Activated CD4-positive, alpha-beta T cell treated with anti-CD3 and anti-CD28 coated beads, Interleukin-2, amount 50 U/mL, for 1 hour (primary cell): Measurements from ENCODE around the gene UBASH3B.
"Not testable (repeated sequence)": the region's sequence is repeated elsewhere in the genome, so short reads cannot be mapped to it uniquely, and the experiment has no call there.

Experiments used
- DNase-seq: peaks from one replicate; pipeline ENCODE4 v3.0.0-alpha.2; 2020

UBASH3B gene

DNA sequence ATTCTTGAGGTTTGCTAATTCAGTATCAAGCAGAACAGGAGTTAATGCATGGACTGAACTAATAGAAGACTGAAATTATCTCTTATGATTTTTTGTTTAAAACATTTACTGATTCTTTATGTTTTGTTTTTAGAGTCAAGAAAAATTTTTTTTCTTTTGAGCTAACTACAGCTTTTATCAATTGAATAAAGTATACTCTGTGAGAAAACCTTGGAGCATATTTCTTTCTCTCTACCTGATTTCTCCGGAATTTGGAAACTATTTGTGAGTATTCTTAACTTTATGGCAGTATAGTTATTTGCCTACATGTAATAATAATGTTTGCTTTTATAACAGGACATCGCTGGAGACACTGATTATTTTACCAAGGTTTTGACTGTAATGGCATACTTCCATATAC lies 164.6 kb downstream of the UBASH3B start:
- no peak for DNase-seq

DNA sequence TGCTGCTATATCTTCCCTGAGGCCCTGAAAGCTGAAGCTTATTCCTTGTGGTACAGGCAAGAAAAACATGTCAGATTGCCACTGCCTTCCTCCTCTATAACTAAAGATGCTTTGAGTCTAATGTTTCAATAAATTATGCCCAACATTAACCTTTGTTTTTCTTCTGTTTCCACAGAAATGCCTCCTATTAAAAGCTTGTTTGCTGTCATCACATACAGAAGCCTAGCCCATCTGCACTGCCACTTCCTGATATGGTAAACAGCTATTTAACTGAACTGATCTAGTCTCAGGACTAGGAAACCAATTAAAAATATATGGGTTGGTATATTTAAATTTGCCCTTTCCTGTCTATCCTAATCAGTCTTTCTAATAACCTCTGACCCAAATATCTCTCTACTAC lies 165.6 kb downstream of the UBASH3B start:
- DNase-seq = no peak

DNA sequence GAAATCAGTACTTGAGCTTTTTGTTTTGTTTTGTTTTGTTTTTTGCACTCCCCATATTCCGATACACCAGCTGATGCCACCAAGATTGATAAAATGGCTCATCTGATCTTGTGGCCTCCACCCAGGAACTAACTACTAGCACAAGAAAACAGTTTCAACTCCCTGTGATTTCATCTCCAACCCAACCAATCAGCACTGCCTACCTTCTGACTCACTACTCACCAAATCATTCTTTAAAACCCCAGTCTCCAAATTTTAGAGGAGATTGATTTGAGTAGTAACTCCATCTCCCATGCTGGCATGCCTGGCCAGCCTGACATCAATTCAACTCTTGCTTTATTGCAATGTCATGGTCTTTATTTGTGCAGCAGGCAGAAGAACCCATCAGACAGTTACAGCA lies 166.7 kb downstream of the UBASH3B start:
- DNase-seq = no peak

DNA sequence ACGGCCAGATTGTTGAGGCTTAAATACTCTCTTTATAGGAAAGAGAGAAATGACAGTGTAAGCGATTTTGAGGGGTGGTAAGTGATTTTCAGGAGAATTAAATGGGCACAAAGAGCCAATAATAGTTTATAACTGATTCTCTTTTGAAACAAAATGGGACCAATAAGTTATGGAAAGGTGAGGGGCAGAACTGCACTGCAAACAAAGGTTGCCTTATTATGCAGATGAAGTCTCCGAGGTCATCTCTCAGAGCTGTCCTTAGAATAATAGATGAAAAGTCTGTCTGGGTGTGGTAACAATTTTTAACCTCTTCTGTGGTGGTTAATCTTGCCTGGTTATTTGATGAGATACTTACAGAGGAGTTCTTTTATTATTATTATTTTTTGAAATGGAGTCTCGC lies 168.0 kb downstream of the UBASH3B start:
- DNase-seq = no peak

DNA sequence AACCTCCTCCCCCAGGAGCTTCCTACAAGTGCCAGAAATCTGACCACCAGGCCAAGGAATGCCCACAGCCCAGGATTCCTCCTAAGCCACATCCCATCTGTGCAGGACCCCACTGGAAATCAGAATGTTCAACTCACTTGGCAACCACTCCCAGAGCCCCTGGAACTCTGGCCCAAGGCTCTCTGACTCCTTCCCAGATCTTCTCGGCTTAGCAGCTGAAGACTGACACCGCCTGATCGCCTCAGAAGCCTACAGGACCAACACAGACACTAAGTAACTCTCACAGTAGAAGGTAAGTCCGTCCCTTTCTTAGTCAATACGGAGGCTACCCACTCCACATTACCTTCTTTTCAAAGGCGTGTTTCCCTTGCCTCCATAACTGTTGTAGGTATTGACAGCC lies 173.8 kb downstream of the UBASH3B start:
- DNase-seq = not testable (repeated sequence)

DNA sequence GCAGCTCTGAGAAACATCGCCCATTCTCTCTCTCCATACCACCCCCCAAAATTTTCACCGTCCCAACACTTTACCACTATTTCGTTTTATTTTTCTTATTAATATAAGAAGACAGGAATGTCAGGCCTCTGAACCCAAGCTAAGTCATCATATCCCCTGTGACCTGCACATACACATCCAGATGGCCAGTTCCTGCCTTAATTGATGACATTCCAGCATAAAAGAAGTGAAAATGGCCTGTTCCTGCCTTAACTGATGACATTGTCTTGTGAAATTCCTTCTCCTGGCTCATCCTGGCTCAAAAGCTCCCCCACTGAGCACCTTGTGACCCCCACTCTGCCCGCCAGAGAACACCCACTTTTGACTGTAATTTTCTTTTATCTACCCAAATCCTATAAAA lies 176.8 kb downstream of the UBASH3B start:
- not testable (repeated sequence) for DNase-seq

DNA sequence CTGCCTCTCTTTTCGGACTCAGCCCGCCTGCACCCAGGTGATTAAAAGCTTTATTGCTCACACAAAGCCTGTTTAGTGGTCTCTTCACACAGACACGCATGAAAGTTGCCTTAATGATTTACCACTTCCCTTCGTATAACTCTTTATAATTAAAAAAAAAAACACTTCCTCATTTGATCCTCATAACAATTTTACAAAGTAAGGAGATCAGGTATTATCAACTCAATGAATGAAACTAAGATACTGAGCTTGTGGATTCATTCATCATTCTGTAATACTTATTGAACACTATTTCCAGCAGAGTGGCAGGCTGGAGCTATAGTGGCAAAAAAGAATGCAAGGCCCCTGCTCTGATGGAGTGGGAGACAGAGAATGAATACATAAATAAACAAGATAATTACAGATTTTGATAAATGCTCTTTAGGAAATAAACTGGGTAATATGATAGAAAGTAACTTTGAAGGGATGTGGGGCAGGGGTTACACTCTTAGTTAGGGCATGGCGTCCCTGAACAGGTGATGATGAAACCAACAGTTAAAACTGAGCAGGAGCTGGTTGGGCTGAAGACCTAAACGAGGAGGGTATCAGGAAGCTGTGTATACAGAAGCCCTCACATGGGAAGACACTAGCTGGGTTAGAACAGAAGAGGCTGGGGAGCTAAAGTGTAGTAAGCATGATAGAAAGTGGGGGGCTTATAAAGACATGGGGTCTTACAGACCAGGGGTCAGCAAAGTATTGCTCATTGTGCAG lies 177.4 kb downstream of the UBASH3B start:
- no peak for DNase-seq

DNA sequence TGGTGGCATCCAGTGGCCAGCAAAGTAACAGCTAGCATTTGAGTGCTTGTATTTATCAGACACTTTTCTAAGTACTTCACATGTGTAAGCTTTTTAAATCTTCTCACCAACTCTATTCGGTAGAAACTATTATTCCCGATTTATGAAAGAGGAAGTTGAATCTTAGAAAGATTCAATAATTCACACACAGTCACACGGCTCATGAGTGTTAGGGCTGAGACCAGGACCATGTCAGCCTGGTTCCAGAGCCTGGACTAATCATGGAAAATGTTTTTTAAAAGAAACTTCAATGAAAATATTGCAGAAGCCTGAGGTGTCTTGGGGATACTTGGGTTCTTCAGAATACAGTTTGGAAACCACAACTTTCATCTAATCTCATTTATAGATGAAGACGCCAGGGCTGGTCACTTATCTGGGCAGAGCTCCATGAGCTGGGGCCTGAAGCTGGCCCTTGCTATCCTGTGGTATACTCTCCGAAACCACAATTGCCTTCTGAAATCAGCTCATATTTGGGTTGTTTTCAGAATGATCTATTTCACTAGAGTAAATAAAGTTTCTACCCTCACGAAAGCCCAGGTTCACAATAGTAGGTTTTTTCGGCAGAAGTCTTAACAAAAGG lies 178.4 kb downstream of the UBASH3B start:
- no peak for DNase-seq

DNA sequence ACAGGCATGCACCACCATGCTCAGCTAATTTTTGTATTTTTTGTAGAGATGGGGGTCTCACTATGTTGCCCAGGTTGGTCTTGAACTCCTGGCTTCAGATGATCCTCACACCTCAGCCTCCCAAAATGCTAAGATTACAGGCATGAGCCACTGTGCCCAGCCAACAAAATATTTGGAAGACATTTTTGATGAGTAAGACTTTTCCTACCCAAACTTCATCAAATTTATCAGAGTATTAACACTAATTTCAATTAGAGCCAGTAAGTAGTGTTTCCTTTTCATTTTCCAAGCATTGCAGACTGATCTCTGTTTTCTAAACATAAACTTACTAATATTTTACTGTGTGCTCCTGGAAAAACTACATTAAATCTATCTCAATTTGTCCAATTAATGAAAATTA lies 181.4 kb downstream of the UBASH3B start:
- no peak for DNase-seq

DNA sequence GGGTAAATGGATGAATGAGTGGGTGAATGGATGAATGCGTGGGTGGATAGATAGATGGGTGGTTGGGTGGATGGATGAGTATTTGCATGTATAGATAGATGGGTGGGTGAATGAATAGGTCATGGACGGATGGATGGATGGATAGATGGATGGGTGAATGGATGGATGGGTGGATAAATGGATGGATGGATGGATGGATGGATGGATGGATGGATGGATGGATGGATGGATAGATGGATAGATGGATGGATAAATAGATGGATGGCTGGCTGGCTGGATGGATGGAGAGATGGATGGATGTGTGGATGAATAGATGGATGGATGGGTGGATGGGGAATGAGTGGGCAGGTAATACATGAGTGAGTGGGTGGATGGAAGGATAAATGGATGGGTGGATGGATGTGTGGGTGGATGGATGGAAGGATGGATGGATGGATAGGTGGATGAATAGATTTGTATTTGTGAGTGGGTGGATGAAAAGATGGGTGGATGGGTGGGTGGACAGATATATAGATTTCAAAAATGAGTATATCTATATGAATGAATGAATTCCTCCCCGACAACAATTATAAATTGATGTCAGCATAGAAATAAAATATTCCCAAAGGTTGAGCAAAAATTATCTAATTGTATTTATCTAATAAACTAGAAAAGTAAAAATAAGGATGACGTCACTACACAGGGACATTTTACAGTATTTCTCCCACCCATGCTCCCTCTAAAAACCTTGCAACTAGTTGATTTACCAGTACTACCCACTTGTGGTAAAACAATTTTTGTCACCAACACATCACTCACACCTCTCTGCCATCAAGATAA lies 182.2 kb downstream of the UBASH3B start:
- DNase-seq = no peak

DNA sequence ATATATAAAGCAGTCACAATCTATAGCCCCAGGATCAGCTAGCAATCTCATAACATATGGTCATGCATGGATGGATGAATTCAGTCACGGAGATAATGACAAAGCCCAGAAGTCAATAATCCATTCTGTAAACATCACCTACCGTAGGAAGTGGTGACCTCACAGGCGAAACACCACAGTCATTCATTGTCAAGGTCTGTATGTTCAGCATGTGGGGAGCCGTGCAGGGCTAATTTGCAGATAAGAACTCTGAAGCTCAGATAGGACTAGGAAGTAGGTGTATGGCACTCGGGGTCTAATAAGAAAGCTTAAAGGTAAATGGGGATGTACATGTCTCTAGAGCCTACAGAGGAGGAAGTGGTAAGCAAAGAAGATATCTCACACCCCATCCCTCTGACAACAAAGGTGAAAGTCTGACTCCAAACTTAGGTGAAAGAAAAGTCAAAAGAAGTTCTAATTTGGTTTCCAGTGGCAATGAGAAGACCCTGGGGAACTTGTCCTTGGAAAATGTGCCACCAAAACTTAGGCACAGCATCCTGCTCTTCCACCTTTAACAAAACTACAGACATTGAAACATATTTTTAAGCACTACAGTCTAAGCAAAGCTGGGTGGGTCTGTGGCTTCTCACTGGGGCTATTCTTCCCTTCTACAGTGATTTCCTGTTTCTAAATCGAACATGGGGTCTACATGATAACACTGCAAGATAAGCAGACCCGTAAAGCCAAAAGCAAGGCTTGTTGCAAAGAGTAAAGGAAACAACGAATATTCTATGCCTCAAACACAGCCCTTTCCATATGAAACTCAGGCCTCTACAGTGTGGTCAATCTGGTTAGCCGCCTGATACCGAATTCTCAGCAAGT lies 188.0 kb downstream of the UBASH3B start:
- DNase-seq = peak; percentile 7

DNA sequence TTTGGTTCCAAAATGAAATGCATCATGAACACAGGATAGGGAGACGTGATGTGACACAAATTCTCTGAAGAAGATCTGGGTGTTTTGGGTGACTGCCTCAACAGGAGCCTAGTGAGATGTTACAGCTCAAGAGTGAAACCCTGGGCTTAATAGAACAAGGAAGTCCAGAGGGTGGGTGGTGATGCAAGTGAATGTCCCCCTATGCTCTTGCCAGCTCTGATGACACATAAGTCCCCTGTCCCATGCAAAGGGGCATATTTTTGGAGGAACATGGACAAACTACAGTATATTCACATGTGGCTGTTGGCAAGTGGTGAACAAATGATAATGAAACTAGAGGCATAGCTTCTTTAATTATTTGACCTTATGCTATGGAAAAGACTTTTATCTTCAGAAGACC lies 191.9 kb downstream of the UBASH3B start:
- DNase-seq = no peak

DNA sequence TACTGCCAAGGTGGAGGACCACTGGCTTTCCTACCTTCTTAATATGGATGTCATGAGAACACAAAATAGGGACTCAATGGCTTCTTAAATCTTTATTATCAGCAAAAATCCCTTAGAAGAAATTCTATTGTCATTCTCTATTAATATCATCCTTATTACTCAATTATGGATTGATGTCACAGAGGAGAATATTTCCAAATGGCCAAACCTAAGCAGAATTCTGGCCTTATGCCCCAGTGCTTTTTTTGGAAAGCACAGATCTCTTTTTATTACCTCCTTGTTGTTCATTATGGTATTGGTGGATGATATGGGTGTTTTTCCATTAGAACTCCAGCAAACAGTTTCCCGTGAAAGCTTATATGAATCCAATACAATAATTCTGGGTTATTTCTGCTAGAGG lies 192.7 kb downstream of the UBASH3B start:
- DNase-seq = no peak

DNA sequence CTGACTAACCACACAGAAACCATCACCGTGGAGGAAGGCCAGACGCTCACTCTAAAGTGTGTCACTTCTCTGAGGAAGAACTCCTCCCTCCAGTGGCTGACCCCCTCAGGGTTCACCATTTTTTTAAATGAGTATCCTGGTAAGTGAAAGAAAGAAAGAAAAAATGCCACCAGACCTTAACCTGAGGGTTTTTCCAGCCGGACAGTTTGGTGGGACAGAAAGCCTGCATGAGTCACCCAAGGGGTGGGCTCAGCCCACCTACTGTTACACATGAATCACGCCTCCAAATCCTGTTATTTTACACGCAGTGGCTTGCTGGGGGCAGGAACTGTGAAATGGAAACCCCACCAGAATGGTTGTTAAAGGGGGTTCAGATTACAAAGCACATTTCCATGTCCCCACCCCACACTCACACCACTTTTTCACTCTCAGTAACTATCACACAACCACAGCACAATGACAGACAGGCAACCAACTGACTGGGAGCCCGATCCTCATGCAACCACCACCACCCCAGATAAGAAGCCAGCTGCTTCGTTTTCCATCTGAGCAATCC lies 194.6 kb downstream of the UBASH3B start:
- no peak for DNase-seq

DNA sequence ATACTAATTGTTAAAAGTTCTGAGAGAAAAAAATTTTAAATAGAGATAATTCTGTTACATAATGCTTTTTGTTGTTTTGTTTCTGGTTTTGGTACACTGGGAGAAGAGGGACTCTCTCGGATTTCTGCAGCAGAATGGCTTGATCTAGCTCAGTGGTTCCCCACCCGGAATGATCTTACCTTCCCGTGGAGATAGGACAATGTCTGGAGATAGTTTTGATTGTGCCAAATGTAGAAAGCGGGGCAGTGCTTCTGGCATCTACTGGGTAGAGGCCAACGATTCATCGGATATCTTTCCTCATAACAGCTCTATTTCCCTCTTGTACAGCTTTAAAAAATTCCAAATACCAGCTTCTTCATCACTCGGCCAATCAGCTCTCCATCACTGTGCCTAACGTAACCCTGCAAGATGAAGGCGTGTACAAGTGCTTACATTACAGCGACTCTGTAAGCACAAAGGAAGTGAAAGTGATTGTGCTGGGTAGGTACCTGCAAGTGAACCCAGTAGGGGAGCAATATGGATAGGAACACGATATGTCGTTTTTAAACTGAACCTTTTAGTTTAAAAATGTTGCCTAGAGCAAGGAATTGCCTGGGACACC lies 195.9 kb downstream of the UBASH3B start:
- DNase-seq = peak; percentile 10

DNA sequence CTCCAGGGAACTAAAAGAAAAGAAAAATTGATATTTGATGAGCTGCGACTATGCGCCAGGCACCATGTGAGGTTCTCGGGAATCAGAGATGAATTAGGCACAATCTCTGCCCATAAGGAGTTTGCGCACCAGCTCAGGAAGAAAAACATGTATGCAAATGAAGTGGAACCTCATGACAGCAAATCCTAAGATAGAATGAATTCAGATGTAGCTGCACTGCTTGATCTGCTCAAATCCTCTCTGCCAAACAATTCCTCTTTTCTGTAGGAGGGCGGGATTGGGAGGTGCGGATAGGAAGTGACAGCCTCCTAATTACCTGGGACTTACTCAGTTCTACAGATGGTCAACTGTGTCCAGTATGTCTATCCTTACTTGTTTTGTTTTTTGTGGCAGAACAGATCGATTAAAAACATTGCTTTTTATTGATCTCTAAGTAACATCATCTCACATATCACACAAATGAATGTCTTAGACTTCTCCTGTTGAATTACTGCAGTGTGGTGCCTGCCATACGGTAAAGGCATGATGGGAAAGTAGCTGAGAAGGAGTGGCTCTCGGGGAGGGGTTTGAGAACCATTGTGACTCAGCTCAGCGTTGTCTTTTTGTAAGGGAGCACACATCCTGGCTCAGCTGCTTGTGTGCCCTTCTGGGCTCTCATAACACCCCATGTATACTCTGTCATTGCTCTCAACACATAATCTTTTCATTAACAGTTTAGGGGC lies 196.7 kb downstream of the UBASH3B start:
- DNase-seq = peak; percentile 13

DNA sequence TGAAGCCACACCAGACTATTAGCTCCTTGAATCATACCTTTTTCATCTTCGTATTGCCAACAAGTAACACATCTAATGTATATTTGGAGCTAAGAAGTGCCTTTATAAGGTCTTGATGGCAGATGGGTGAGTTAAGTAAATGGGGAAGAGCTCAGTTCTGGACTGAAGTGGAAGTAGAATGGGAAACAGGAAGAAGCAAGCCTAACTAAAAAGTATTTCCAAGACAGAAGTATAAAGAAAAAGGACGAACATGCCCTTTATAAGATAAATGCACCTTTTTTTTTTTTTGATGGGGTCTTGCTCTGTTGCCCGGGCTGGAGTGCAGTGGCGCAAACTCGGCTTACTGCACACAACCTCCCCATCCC lies 197.3 kb downstream of the UBASH3B start:
- no peak for DNase-seq

DNA sequence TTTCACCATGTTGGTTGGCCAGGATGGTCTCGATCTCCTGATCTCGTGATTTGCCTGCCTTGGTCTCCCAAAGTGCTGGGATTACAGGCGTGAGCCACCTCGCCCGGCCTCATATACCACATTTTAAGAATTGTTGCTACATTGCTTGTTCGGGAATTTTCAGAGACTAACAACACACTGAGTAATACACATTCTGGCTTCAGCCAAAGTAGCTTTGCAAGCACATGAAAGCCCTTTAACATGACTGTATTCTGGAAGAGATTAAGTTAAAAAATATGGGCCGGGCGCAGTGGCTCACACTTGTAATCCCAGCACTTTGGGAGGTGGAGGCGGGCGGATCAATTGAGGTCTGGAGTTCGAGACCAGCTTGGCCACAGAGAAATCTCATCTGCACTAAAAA lies 197.7 kb downstream of the UBASH3B start:
- DNase-seq = no peak

DNA sequence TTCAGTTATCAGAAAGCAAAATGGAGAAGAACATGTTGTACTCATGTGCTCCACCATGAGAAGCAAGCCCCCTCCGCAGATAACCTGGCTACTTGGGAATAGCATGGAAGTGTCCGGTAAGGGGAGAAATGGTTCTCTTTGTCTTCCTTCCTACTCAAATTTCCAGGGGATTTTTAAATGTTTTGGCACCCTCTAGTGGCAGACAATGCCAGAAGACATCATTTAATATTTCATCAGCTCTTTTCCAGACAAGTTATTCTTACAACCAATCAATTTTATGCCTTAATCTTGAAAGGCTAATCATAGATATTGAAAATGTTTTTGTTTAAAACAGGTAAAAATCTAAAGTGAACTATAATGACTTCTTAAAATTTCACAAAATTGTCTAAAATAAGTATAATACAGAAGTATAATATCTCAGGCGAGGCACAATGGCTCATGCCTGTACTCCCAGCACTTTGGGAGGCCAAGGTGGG lies 198.5 kb downstream of the UBASH3B start:
- DNase-seq = peak; percentile 18

DNA sequence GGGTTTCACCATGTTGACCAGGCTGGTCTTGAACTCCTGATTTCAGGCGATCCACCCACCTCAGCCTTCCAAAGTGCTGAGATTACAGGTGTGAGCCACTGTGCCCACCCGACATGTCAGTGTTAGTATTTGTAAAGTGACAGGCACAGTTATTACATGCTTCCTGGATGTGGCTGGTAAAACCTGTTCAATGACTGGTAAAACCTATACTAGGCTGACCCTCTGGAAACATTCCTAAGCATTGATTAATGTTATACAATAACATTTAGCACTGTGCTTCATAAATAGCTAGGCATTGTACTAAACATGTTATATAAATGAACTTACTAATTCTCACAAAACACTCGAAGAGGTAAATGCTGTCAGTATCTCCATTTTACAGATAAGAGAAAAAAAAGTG lies 206.1 kb downstream of the UBASH3B start:
- no peak for DNase-seq

DNA sequence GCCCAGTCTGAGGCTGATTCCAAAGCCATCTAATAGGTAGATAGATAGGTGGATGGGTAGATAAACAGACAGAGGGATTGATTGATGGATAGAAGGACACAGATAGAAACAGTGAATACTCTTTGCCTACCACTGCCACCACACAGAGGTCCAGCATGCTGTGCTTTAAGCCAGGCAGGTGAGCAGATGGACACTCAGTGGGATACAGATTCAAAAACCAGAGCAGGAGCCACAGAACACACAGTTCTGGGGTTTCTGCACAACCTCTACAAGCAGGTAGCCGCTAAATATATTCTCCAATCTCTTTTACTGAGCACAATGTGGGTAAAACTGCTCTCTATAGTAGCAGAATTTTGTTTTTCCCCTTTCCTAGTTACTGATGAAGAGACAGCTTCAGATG lies 206.6 kb downstream of the UBASH3B start:
- DNase-seq = no peak
